NCI-H2081 (cell line): ENCODE results near the gene GRK1.

Source experiments
- DNase-seq, 2 experiments: peaks; one replicate each; lab custom pipeline; 2025; lab: John Stamatoyannopoulos, UW

GRK1 gene

GRCh38 chr13:113632706-113633484, 34.1 kb upstream of the GRK1 start:
- DNase-seq, result no peak

- no peak for DNase-seq
Measured at GRCh38 chr13:113633485-113633873, 33.5 kb upstream of the GRK1 start.

- no peak for DNase-seq
Measured at GRCh38 chr13:113634279-113635047, 32.6 kb upstream of the GRK1 start.

- DNase-seq, result no peak
Measured at GRCh38 chr13:113635048-113635420, 32.0 kb upstream of the GRK1 start.

- DNase-seq, result no peak
Measured at GRCh38 chr13:113635709-113636108, 31.3 kb upstream of the GRK1 start.

GRCh38 chr13:113636266-113636963, 30.6 kb upstream of the GRK1 start:
- no peak for DNase-seq

- DNase-seq, result no peak
Measured at GRCh38 chr13:113637262-113638160, 29.5 kb upstream of the GRK1 start.

GRCh38 chr13:113638173-113638746, 28.8 kb upstream of the GRK1 start:
- DNase-seq, result no peak

- no peak for DNase-seq
Measured at GRCh38 chr13:113638806-113639205, 28.2 kb upstream of the GRK1 start.

- DNase-seq, result no peak
Measured at GRCh38 chr13:113639616-113640262, 27.3 kb upstream of the GRK1 start.

GRCh38 chr13:113641426-113641825, 25.6 kb upstream of the GRK1 start:
- DNase-seq, result no peak

- DNase-seq, result no peak
Measured at GRCh38 chr13:113642563-113642962, 24.5 kb upstream of the GRK1 start.

GRCh38 chr13:113643593-113643992, 23.4 kb upstream of the GRK1 start:
- no peak for DNase-seq

- DNase-seq, result no peak
Measured at GRCh38 chr13:113644800-113645199, 22.2 kb upstream of the GRK1 start.

GRCh38 chr13:113645329-113645728, 21.7 kb upstream of the GRK1 start:
- DNase-seq, result no peak

GRCh38 chr13:113646376-113646775, 20.6 kb upstream of the GRK1 start:
- peak in 1 of 2 experiments; percentile 33 for DNase-seq

GRCh38 chr13:113646921-113647340, 20.1 kb upstream of the GRK1 start:
- DNase-seq, result no peak

GRCh38 chr13:113647351-113648215, 19.4 kb upstream of the GRK1 start:
- peak; percentile 85 to 93 for DNase-seq

- DNase-seq, result no peak
Measured at GRCh38 chr13:113648216-113648610, 18.8 kb upstream of the GRK1 start.

GRCh38 chr13:113649212-113649611, 17.8 kb upstream of the GRK1 start:
- no peak for DNase-seq
